ENCODE data around the gene LTA4H.

LTA4H gene

DNA sequence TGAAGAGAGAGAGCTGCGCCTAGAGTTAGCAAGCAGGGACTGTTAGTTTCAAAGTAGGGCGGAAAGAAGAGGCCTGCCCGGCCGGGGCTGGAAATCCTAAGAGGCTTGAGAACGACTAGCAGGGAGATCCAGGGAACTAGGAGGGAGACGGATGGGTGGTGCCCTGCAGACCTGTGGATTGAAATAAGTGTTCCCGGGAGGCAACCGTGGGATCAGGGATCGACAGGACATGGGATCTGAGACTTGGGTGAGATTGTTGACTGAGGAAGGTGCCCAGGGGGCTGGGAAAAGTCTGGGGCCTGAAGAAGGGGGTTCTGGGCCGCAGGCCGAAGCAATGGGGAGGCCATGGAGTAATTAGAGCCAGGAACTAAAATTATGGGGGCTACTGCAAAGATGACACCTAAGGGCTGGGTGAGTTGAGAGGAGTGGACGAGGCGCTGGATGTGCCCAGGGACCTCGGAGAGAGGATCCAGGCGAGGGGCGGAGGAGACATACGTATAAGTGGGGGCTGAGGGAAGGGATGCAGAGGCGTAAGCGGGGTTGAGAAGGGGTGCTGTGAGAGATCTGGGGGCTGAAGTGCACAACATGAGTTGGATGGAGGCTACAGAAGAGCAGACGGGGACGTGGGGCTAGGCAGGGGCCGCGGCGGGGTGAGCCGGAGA lies 635 bp downstream of the LTA4H start:
- peak; percentile 70 for DNase-seq (ENCODE audit: low spot score)

DNA sequence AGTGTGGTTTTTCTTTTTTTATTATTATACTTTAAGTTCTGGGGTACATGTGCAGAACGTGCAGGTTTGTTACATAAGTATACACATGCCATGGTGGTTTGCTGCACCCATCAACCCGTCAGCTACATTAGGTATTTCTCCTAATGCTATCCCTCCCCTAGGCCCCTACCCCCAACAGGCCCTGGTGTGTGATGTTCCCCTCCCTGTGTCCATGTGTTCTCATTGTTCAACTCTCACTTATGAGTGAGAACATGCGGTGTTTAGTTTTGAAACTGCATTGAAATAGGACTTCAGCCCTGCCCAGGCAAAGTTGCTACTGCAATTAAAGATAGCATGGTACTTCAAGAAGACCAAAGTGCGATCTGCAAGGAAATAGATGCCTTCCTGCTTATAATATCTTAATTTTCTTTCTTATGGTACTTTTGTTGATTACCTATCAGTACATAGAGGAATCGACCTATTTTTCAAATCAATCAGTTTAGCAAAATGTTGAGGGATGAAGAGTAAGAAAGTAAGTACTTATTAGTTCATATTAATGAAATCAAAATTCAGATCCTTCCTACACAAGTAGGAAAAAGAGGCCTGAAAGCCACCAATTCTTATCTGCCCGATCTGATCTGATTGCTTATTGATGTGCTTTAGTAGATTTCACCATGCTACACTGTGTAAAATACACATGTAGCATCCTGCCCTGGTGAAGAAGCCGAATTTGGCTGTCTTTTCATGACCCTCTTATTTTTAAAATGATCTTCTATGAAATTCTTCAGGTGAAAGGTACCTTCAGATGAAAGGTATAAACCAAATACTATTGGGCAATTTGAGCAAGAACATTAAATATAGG lies 1.6 kb downstream of the LTA4H start:
- no peak for DNase-seq (ENCODE audit: low spot score)

DNA sequence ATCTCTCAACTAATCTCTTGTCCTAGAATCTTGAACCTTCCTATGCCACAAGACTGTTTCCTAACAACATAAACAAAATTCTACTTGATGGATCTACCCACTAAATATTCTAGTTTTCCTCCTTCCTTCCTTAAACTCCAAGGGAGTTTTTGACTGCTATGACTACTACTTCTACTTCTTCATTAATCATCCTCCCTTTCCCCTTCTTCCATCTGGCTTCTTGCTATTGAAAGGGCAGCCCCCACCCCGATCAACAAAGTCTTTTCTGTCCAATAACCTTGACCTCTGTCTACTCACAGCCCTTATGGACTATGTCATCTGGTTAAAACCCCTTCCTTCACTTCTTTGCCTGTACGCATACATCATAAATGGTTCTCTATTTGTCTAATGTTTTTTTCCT lies 5.6 kb downstream of the LTA4H start:
- DNase-seq (ENCODE audit: low spot score): no peak

DNA sequence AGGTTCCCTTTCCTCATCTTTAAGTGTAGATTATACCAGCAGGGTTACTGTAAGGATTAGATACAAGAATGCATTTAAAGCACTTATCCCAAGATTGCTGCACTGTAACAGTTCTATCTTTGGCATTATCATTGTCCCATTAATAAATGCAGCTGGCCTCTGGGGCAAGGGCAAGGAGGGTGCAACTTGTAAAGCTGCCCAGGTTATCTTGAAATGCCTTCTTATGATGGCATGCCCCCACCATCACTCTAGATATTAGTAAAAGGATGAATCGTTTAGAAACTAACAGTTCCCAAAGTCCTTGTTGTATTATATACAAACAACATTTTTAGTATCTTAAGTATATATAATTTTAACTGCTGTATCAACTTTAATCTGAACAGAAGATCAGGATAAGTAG lies 6.8 kb downstream of the LTA4H start:
- DNase-seq (ENCODE audit: low spot score): no peak

DNA sequence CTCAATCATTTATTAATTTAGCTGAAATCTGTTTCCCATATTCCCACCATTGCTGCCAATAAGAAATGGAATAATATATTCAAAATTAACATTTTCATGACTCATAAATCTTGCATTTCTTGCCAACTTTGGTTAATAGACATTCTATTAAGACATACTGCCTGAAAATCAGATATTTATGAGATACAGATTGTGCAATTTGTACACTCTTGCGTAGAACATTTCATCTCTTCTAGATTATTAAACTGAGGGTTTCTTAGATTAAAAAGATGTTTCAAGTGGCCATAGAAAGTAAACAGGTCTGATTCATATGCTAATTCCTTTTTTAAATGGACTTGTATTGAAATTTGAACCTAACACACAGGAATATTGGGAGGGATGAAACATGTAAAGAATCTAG lies 9.1 kb downstream of the LTA4H start:
- DNase-seq (ENCODE audit: low spot score): no peak

DNA sequence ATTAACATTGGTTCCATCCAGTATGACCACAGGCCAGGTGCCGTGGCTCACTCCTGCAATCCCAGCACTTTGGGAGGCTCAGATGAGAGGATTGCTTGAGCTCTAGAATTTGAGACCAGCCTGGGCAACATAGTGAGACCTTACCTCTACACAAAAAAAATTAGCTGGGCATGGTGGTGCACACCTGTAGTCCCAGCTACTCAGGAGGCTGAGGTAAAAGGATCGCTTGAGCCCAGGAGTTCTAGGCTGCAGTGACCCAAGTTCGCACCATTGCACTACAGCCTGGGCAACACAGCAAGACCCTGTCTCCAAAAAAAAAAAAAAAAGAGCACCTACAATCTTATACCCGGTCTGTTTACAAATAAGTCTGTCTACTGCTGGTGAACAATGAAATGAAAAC lies 9.9 kb downstream of the LTA4H start:
- DNase-seq (ENCODE audit: low spot score): no peak

DNA sequence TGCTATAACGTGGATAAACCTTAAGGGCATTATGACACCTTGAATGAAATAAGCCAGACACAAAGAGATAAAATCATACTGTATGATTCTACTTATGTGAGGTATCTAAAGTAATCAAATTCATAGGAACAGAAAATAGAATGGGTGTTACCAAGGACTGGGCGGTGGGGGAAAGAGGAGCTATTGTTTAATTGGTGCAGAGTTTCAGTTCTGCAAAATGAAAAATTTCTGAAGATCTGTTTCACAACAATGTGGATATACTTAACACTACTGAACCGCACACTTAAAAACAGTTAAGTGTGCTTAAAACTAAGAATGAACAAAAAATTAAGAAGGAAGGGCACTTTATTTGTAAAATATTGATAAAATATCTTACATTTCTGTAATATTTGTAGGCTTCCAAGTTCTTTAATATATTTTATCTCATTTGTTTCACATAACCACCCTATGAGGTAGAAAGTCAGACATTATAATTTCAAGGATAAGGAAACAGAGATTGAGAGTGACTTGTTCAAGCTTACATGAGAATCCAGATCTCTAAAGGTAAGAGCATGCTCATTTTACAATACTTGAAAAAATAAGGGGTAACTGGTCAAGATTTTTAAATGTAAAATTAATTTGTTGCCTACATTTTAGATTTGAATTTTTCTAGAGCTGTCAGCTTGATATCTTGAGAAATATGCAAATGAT lies 14.9 kb downstream of the LTA4H start:
- no peak for DNase-seq (ENCODE audit: low spot score)

DNA sequence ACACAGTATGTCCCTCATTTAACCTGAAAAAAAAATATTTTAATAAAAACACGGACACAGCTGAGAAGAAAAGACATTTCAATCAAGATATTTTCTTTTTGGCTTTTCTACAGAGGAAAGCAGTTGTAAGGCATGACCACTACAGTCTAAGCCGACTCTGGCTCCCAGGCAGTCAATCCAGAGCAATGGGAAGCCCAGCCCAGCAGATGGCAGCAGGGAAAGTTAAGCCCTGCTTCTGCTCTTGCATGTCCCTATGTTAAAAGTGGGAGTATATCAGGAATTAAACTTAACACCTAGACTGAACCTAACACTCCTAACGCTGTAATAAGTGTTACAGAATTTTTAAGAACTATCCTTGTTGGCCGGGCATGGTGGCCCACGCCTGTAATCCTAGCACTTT lies 19.7 kb downstream of the LTA4H start:
- DNase-seq (ENCODE audit: low spot score): no peak

DNA sequence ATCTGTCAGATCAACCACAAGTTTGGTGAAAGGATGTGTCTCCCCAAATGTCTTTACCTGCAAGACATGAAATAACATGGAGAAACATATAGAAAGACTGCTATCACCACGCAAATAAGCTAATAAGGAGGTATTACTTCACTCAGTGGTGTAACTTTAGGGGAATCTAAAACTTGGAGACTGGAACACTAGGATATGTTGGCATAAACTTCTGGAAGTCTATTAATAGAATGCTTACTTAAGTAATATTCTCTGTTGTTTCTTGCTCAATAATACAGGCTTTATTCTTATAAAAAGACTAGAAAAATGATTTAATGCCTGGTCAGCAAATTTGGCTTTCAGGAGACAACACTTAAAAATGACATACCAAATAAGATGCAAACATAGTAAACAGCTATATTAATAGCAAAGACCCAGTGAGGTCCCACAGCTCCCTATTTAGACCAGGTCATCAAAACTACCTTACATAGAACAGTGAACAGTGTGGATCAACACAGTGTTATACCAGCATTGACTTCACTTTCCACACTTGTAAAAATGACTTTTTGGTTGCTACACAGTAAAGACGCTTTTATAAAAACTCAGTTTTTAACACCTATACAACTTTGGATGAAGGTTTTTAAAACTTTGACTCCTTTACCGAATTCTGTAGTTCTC lies 20.3 kb downstream of the LTA4H start:
- no peak for DNase-seq (ENCODE audit: low spot score)

DNA sequence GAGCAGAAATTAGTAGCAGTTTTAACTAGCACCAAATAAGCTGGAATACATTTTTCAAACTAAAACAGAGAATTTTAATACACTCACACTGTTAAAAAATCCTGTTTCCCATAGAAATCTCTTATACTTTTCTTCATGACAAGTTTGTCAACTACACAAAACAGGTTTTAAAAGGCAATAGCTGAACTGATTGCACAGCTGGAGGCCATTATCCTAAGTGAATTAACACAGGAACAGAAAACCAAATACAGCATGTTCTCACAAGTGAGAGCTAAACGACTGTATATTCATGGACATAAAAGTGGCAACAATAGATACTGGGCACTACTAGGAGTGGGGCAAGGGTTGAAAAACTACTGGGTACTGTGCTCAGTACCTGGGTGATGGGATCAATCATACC lies 27.7 kb downstream of the LTA4H start:
- DNase-seq (ENCODE audit: low spot score): no peak

DNA sequence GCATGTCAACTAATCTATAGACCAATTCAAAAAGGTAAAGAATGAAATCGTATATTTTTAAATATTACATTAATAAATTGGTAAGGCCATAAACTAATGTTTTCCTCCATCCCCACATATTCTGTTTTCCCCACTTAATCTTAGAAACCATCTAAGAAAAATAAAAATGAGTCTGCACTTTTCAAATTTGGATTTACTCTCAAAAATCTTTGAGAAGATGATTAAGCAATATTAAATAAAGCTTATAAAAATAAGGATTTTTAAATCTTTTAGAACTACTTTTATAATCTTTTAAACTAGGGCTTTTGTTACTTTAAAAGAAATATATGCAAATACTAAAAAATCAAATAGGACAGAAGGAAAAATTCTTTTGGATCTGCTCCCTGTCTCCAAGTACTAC lies 28.7 kb downstream of the LTA4H start:
- DNase-seq (ENCODE audit: low spot score): no peak

DNA sequence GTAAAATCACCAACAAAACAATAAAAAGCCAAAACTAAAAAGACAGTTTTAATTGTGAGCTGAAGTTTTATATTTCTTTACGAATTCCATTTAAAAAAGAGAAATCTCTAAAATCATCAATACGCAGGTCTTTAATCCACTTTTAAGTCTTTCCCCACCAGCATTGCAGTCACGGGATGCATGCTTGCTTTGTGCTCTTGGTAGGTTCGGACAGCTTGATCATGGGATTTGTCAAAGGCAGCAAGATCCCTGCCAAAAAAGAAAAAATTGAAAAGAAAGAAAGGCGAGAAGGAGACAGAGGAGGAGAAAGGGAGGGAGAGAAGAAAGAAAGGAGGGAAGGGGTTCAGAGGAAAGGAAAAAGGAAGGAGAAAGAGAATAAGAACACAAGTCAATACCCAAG lies 34.5 kb downstream of the LTA4H start:
- no peak for DNase-seq (ENCODE audit: low spot score)

DNA sequence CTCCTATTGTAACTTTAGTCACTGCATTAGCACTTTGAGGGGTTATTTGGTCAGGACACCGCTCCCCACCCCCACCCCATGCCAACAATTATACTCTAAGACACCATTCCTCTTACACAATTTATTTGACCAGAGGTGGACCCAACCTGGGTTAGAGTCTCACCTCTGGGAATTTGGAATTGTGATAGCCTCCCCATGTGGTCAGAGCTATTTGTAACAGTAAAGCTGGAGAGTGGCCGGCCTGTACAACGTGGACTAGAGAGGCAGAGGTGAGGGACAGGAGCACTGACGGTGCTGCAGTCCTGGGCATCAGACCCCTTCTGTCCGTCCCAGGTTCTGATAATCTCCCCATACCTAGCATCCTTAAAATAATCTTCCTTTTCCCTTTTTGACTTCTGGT lies 35.9 kb downstream of the LTA4H start:
- no peak for DNase-seq (ENCODE audit: low spot score)

DNA sequence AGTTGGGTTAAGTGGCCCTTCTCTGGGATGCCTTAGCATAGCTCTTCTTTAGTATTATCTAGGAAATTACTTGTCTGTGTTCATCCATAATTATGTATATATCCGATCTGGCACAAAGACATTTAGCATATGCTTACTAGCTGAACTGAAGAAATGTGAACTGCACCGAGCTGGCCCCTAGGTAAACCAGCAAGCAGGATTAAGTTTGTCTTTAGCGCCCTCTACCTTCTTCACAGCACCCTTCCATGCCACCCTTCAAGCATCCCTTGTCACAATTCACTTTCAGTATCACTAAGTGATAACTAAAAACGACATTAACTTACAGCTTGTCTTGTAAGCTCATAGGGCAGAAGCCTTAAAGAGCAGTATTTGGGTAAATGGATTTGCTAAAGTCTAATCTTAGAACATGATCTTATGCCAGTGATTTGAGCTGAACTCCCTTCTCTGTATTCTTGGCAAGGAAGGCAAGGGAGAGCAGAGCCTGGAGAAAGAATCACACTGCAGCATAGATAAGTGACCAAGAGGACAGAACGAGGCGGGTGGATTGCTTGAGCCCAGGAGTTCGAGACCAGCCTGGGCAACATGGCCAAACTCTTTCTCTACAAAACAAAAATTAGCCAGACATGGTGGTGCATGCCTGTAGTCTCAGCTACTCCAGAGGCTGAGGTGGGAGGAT lies 36.6 kb downstream of the LTA4H start:
- no peak for DNase-seq (ENCODE audit: low spot score)

DNA sequence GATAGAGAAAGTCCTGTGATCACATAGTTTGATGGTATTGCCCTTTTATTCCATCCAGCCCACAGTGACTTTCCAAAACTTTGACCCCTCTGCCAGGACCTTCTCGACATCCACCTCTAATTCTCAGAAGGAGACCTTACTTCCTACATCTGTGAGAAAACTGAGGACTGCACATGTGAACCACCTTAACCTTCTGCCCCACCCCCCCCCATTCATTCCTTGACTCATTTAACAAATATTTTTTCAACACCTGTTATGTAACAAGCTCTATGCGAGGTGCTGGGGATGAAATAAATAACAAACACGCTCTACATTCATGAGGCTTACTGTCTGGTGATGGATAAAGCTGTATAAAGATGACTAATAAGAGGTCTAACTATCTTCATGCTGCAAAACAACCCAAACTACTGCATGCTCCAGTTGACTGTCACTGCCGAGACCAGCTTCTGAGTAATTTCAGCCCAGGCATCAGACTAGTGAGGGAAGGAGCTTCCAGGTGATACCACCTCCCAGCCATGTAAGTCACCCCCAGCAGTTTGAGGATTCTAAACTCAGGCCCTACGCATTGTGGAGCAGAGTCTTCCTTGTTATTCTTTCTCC lies 37.4 kb downstream of the LTA4H start:
- no peak for DNase-seq (ENCODE audit: low spot score)

DNA sequence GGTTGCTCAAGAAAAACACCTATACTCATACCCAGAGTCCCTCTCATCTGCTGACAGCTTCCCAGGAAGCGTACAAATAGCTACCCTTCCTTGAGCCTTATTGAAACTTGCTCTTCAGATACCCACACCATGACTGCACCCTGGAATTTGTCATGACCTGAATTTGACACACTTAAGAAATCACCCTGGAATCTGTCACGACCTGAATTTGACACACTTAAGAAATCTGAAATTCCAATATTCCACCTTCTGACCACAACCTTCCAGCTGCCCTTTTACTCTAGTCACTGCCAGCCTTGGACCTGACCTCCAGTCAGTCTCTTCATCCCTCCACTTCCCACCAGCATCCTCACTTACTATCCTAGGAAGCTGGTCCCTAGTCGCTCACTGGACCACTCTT lies 38.1 kb downstream of the LTA4H start:
- no peak for DNase-seq (ENCODE audit: low spot score)

DNA sequence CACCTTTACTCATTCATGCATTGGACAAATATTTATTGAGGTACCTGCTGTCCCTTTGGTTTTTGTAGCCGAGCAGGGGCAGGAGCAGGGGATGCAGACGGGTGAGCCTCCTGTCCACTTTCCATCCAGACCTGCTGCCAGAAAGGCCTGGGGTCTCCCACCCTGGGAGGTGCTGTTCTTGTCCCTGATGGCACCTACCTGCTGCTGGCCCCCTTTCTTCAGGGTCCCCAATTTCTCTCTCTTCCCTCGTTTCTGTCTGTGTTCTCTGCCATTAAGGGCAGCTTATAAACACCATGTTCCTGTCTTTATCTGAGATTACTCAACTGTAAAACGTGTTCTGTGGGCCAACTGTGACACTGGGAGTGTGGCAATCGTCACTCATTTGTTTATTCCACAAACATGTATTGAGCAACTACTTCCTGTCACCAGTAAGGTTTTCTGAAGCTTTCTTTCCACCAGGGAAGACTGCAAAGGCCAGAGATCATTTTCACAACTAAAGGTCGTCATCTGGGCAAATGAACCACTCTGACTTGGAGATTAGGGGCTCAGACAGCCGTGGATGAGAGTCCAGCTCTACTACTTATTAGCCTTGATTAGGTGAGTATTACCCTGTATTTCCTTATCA lies 39.2 kb downstream of the LTA4H start, which contains the start of gene HAL:
TSS of gene HAL (minus strand) at position 311 of the 625 bp plus-strand sequence. CDS start 434 bp downstream, outside the sequence.
- DNase-seq (ENCODE audit: low spot score): no peak

DNA sequence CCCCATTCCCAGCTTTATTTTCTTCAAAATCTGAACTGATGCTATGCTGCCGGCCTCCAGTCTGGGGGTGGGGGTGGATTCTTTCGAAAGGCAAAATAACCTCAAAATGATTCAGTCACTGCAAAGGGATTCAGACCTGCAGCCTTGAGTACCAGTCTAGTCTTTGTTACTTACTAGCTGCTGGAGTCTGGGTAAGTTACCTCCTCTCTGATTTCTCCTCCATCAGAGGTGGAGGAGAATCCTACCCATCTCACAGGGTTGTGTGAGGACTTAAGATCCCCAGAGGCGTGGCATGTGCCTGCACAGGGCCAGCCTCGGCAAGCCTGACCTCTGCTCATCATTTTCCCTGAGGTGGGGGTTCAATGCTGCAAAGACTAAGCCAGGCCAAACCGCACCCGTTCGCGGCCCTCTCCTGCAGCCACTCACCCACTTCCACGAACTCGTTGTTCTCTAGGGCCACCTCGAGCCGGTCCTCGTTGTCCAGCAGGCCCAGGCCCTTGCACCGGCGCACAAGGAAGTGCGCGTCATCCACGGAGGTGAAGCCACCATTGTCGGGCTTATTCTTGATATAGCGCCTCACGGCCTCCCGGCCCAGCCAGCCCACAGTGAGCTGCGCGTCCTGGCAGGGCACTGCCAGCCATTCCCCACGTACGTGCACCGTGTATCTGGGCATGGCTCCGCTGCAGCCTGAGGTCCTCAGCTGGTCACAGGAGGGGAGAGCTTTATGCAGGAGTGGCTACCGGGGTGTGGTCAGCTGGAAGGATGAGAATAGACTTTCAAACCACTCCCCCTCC lies 40.0 kb downstream of the LTA4H start:
- DNase-seq (ENCODE audit: low spot score): no peak

DNA sequence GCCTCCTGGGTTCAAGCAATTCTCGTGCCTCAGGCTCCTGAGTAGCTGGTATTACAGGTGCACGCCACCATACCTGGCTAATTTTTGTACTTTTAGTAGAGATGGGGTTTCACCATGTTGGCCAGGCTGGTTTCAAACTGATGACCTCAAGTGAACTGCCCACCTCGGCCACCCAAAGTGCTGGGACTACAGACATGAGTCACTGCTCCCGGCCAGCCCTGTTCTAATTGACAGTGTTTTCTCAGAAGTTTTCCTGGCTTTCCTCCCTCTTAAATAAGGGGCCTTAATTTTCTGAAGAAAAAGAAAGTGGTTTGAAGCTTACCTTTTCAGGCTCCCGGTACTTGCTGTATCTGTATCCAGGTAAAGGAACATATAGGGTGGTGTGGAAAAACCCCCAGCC lies 40.9 kb downstream of the LTA4H start:
- no peak for DNase-seq (ENCODE audit: low spot score)

DNA sequence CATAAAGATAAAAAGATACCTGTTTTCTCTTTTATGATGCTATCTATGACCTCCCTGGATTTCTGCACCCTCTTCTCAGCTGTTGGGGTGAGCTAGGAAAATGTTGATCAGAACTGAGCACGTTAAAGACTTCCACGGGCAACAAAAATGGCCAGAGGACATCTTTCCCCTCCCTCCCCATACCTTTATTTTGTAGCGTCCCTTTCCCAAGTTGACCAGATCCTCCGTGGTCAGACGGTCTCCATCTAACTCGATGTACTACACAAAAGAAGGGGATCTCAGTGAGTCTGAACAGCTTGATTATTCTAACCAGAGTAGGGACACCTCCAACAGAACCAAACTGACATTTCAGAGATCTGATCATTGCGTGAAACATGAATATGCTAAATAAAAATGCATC lies 41.5 kb downstream of the LTA4H start:
- DNase-seq (ENCODE audit: low spot score): no peak

All from ecto neural progenitor cell (in vitro differentiated cells).